NCI-H1105 (cell line): Measurements from ENCODE around the gene EID2.

Source experiments
- DNase-seq: peaks from one replicate; lab custom pipeline; 2025; lab: John Stamatoyannopoulos, UW

Gene EID2

GRCh38 chr19:39533791-39534190, 6.2 kb downstream of the EID2 start:
- DNase-seq: no peak

- DNase-seq: no peak
Measured at GRCh38 chr19:39533003-39533512, 6.9 kb downstream of the EID2 start.

GRCh38 chr19:39532233-39533002, 7.5 kb downstream of the EID2 start, which contains the start of gene EID2B:
TSS of gene EID2B (minus strand) at chr19:39532852. CDS start at chr19:39532802, 50 bp downstream.
- DNase-seq: peak; percentile 96

GRCh38 chr19:39531834-39532232, 8.1 kb downstream of the EID2 start:
- no peak for DNase-seq

GRCh38 chr19:39525205-39525604, 14.8 kb downstream of the EID2 start:
- no peak for DNase-seq

- DNase-seq: no peak
Measured at GRCh38 chr19:39524495-39524894, 15.5 kb downstream of the EID2 start.

GRCh38 chr19:39520541-39521484, 19.1 kb downstream of the EID2 start:
- DNase-seq: no peak

GRCh38 chr19:39518975-39519374, 21.0 kb downstream of the EID2 start:
- DNase-seq: no peak

GRCh38 chr19:39518458-39518857, 21.5 kb downstream of the EID2 start:
- no peak for DNase-seq

- no peak for DNase-seq
Measured at GRCh38 chr19:39517432-39517831, 22.5 kb downstream of the EID2 start.

GRCh38 chr19:39516270-39516669, 23.7 kb downstream of the EID2 start:
- DNase-seq: no peak

- no peak for DNase-seq
Measured at GRCh38 chr19:39515551-39516191, 24.3 kb downstream of the EID2 start.

- no peak for DNase-seq
Measured at GRCh38 chr19:39514840-39515550, 25.0 kb downstream of the EID2 start, which contains the start of gene SELENOV. TSS of gene SELENOV (plus strand) at chr19:39515139. CDS start at chr19:39515213, 74 bp downstream.

GRCh38 chr19:39512988-39513387, 27.0 kb downstream of the EID2 start:
- DNase-seq: no peak

GRCh38 chr19:39509233-39509632, 30.7 kb downstream of the EID2 start:
- no peak for DNase-seq

GRCh38 chr19:39508629-39509028, 31.3 kb downstream of the EID2 start:
- DNase-seq: no peak

- peak; percentile 14 for DNase-seq
Measured at GRCh38 chr19:39507715-39508364, 32.1 kb downstream of the EID2 start.

- peak; percentile 90 for DNase-seq
Measured at GRCh38 chr19:39506944-39507714, 32.8 kb downstream of the EID2 start.

- no peak for DNase-seq
Measured at GRCh38 chr19:39506598-39506943, 33.4 kb downstream of the EID2 start.
